Ovary (tissue), 9 donors: ENCODE results near the gene C8A. TPM values are rescaled to one million over a fixed set of nuclear protein-coding genes. Genes with fewer than 3 reads are reported as not detected.

Experiments
- DNase-seq, 5 donors: peaks; one replicate each; pipeline ENCODE4 v3.0.0-alpha.2; 2019 to 2020
- H3K27ac ChIP-seq, 2 donors: fragments of 200-600 bp; one replicate each; pipeline versions ENCODE4 v1.5.1 to v1.8.0; 2019 to 2022
- H3K27me3 ChIP-seq: fragments of 200-600 bp; one replicate; pipeline ENCODE4 v1.8.0; 2022
- H3K36me3 ChIP-seq: fragments of 200-600 bp; sonication (generic); one replicate; pipeline ENCODE4 v1.5.1; 2019
- H3K4me1 ChIP-seq: one replicate; pipeline ENCODE4 v1.8.1; 2013; ENCODE audit warnings: mild to moderate bottlenecking, moderate library complexity; ENCODE audit not compliant: insufficient read depth
- H3K4me3 ChIP-seq: fragments of 200-600 bp; sonication (generic); one replicate; pipeline ENCODE4 v1.5.1; 2017
- H3K9me3 ChIP-seq, 2 donors: fragments of 200-600 bp in 1 of 2; sonication (generic) in 1 of 2; one replicate each; pipeline versions ENCODE4 v1.5.1 to v1.8.1; 2013 to 2019; ENCODE audit warnings: mild to moderate bottlenecking in 1 of 2, moderate library complexity in 1 of 2
- EP300 ChIP-seq: sonication (generic); formaldehyde crosslinking; IDR thresholded peaks from one replicate; pipeline ENCODE4 v1.6.1; 2017; ENCODE audit warnings: antibody characterized with exemption
- POLR2A ChIP-seq: fragments of 450-650 bp; IDR thresholded peaks from one replicate; pipeline ENCODE4 v1.6.1; 2017; ENCODE audit warnings: antibody characterized with exemption, mild to moderate bottlenecking, moderate library complexity
- WGBS, 3 donors: extraction: QIAGEN DNeasy Blood & Tissue Kit in 1 of 3; methylation state at CpG; one replicate each; pipeline versions ENCODE4 v1.1.5 to v1.1.7; 2013 to 2017; 5-methylcytosine and 5-hydroxymethylcytosine counted together
- intact Hi-C, 4 donors: fragments of 100-400 bp; cut with DNase I; formaldehyde crosslinking; loops; one replicate each; pipeline versions ENCODE4 v1.11.0 to v1.15.1; 2022 to 2023
- polyA plus RNA-seq, 2 donors: library from polyadenylated mRNA; stranded (reverse); fragments of 200-250 nt in 1 of 2; fragments of 350-450 nt in 1 of 2; fragmentation: Illumina TruSeq in 1 of 2; extraction: RNeasy Lipid Tissue Mini Kit (QIAGEN cat#74804) in 1 of 2; gene quantifications; one replicate each; pipeline ENCODE4 v1.2.3, GENCODE V29; 2013 to 2014
- total RNA-seq, 7 donors: library from RNA; depleted of rRNA in 2 of 7; stranded (reverse); fragments of >200 nt in 2 of 7; fragmentation: NEBNext Ultra II Directional in 3 of 7; extraction: Animal tissue kit (Norgen Biotek cat#: 25700) in 3 of 7; gene quantifications; one replicate each; pipeline versions ENCODE4 v1.1.0 to v1.2.4, GENCODE V29; 2016 to 2023
- TF ChIP-seq, protein P1 (sequence below), 3 donors: fragments of 450-650 bp in 2 of 3; fragments of 200-600 bp in 1 of 3; IDR thresholded peaks; one replicate each; pipeline versions ENCODE4 v1.5.1 to v1.8.0; 2016 to 2022; ENCODE audit warnings: antibody characterized with exemption in 3 of 3, mild to moderate bottlenecking in 1 of 3
- donor health status: DM: no; HTN: no; CAD: no; lungs with moderate emphysema.
- donor health status: DM: no; HTN: no; CAD: no.
- donor health status: Bipolar disorder and iron deficiency.
- donor health status: DM: yes; HTN: yes; CAD: no.
- donor health status: DM: no; HTN: no; CAD: no.
- donor health status: DM: yes; HTN: yes; CAD: no.

The C8A gene
- total and polyA plus RNA-seq, 9 donors = 0.08 TPM; not detected in 8

DNA sequence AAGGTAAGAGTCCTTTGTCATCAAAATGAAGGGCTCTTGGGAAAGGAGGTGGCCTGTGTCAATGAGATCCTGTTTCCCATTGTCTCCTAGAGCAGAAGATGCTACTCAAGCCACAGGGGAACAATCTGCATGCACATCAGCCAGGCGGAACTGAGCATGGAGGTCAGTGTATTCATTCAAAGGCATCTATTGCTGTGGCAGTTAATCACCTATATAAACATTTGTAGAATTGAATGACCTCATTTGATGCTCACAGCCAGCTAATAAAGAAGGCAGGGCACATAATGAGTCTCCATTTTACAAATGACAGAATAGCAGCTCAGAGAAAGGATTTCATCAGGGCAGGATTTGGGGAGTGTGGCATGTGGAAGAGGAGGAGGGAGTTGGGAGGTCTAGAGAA is 29.7 kb upstream of the C8A start:
- whole genome bisulfite sequencing, 3 donors = 83 to 96% (median 89%) methylated on average over 1 of the region's 1 CpG
- Histone ChIP-seq H3K4me3 (no peak overlapping the region), H3K4me1 (no peaks in the 10 kb centered on the region), H3K36me3 (no peaks in the 10 kb centered on the region), H3K27ac (no peak overlapping the region), H3K27me3 (no peaks in the 10 kb centered on the region), H3K9me3 (no peaks in the 10 kb centered on the region)
- TF ChIP-seq POLR2A = no peak
- TF ChIP-seq EP300 = no peak
- TF ChIP-seq, protein P1, sequence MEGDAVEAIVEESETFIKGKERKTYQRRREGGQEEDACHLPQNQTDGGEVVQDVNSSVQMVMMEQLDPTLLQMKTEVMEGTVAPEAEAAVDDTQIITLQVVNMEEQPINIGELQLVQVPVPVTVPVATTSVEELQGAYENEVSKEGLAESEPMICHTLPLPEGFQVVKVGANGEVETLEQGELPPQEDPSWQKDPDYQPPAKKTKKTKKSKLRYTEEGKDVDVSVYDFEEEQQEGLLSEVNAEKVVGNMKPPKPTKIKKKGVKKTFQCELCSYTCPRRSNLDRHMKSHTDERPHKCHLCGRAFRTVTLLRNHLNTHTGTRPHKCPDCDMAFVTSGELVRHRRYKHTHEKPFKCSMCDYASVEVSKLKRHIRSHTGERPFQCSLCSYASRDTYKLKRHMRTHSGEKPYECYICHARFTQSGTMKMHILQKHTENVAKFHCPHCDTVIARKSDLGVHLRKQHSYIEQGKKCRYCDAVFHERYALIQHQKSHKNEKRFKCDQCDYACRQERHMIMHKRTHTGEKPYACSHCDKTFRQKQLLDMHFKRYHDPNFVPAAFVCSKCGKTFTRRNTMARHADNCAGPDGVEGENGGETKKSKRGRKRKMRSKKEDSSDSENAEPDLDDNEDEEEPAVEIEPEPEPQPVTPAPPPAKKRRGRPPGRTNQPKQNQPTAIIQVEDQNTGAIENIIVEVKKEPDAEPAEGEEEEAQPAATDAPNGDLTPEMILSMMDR (IDR thresholded peaks at IDR 0.05) = no peak
- no peak for DNase-seq
- intact Hi-C loops = no loop called here

DNA sequence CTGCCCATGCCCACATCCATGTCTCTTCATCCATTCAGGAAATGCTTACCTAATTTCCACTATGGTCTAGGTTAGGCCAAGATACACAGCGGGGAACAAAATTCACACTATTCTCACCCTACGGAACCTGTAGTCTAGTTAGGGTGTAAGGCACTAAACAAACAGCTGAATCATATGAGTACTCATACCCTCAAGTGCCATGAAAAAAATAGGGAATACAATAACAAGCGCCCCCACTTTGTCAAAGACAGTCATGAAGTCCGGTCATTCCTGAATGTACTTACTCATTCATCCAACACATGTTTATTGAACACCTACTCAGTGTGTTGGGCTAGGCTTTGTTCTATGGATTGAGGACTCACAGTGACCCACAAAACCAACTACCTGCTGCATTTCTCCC is 29.2 kb upstream of the C8A start:
- no peak overlapping the region for H3K4me3 ChIP-seq
- H3K9me3 ChIP-seq = no peaks in the 10 kb centered on the region
- TF ChIP-seq POLR2A (no peak), EP300 (no peak)
- TF ChIP-seq, protein P1 (IDR thresholded peaks at IDR 0.05) = no peak
- H3K36me3 ChIP-seq = no peaks in the 10 kb centered on the region
- no peak overlapping the region for H3K27ac ChIP-seq
- no peaks in the 10 kb centered on the region for H3K4me1 ChIP-seq
- H3K27me3 ChIP-seq = no peaks in the 10 kb centered on the region
- 71 to 83% (median 72%) methylated on average over 4 of the region's 4 CpGs for WGBS, 3 donors
- intact Hi-C loops = no loop called here
- no peak for DNase-seq

DNA sequence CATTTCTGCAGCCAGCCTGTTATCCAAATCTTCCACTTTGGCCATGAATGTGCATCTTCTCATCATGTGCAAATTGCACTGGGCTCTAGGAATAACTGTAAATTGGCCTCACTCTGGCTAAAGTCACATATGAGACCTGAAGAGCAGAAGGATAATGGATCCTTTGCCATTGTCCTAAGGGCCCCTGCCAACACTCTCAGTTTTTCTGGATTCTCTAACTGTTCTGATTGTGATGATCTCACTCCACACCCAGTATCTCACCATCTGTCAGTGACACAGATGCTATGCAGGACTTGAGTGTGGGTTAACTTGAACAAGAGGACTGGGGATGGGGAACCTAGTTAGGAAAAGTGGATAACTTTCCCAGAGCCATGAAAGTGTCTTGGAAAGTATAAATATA is 26.9 kb upstream of the C8A start:
- intact Hi-C loops = no loop called here

DNA sequence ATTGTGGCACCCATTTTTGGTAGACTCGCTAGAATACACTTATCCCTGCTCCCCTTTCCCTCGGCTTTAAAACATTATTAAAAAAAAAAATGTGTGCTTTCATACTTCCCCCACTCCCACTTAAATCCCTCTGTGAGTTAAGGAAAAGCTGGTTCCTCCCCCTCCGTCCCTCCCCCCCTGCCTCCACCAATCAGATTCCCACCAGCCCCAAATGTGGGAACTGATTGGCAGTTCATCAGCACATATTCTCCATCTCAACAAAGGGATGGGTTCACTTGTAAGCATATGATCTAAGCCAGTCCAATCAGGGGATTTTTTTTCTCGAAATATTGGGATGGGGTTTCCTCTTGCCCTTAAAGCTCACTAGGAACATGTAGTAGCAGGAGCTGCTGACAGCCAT is 24.5 kb upstream of the C8A start:
- intact Hi-C loops = loop anchor here in 2 of 4 donors (5.0 to 10.0 kb wide), 2 partner anchors 1225 to 1332 kb away; no protein-coding TSS in a partner anchor
- no peak for DNase-seq
- no peaks in the 10 kb centered on the region for H3K27me3 ChIP-seq
- no peaks in the 10 kb centered on the region for H3K9me3 ChIP-seq
- TF ChIP-seq POLR2A = no peak
- TF ChIP-seq, protein P1 (IDR thresholded peaks at IDR 0.05) = no peak
- TF ChIP-seq EP300 = no peak
- no peak overlapping the region for H3K27ac ChIP-seq
- WGBS, 3 donors = 71 to 82% (median 74%) methylated on average over 4 of the region's 4 CpGs
- no peaks in the 10 kb centered on the region for H3K4me1 ChIP-seq
- no peak overlapping the region for H3K4me3 ChIP-seq
- no peaks in the 10 kb centered on the region for H3K36me3 ChIP-seq

More for the DNA sequence above, 26.9 kb upstream of the C8A start:
- no peaks in the 10 kb centered on the region for H3K9me3 ChIP-seq
- no peaks in the 10 kb centered on the region for H3K4me1 ChIP-seq
- no peaks in the 10 kb centered on the region for H3K27me3 ChIP-seq
- DNase-seq = no peak
- TF ChIP-seq, protein P1 (IDR thresholded peaks at IDR 0.05) = no peak
- TF ChIP-seq POLR2A (no peak), EP300 (no peak)
- H3K36me3 ChIP-seq = no peaks in the 10 kb centered on the region
- H3K4me3 ChIP-seq = no peak overlapping the region
- no peak overlapping the region for H3K27ac ChIP-seq
